Measurements from ENCODE around the gene RBM33.

The RBM33 gene

GRCh38 chr7:155692317-155692716 lies 47.9 kb downstream of the RBM33 start:
- H3K4me3 ChIP-seq (ENCODE audit: low read depth in 1 of 2, low read length in 2 of 2) = no peak overlapping the region
- H4K20me1 ChIP-seq (ENCODE audit: insufficient read depth, low read length) = peaks cover 49% of the 10 kb centered on the region
- ATAC-seq (ENCODE audit: insufficient read depth, low read depth) = peak; percentile 52; the same call in 1 of the 3 replicates

GRCh38 chr7:155693826-155694225 lies 49.4 kb downstream of the RBM33 start:
- ATAC-seq (ENCODE audit: insufficient read depth, low read depth) = no peak

More at GRCh38 chr7:155692317-155692716, 47.9 kb downstream of the RBM33 start:
- TF ChIP-seq EZH2 (IDR thresholded peaks at IDR 0.05; ENCODE audit: borderline replicate concordance, low read depth, low read length, severe bottlenecking) = no peak
- no peak for TF ChIP-seq CTCF (IDR thresholded peaks at IDR 0.05; ENCODE audit: borderline replicate concordance, extremely low read depth, low read length, poor library complexity, severe bottlenecking)
- no peak overlapping the region for H3K9ac ChIP-seq (ENCODE audit: low read depth, low read length)
- no peaks in the 10 kb centered on the region for H3K27me3 ChIP-seq (ENCODE audit: insufficient read depth, low read length, poor library complexity)
- H3K79me2 ChIP-seq (ENCODE audit: insufficient read depth, low read length) = peaks cover 83% of the 10 kb centered on the region
- peaks cover 25% of the 10 kb centered on the region for H3K36me3 ChIP-seq (ENCODE audit: insufficient read depth, low read length)
- no peak overlapping the region for H3K4me2 ChIP-seq (ENCODE audit: insufficient read depth, low read length)
- peak overlapping the region; percentile 37; the same call in 1 of the 2 replicates for H3K27ac ChIP-seq (ENCODE audit: low read length)
- no peaks in the 10 kb centered on the region for H3K4me1 ChIP-seq (ENCODE audit: insufficient read depth, low read length)
- no peak overlapping the region for H2AFZ ChIP-seq (ENCODE audit: low read depth, low read length)
- no peak for DNase-seq
- H3K9me3 ChIP-seq (ENCODE audit: insufficient read depth, low read length, severe bottlenecking) = no peaks in the 10 kb centered on the region

GRCh38 chr7:155694851-155695250 lies 50.4 kb downstream of the RBM33 start:
- TF ChIP-seq CTCF (IDR thresholded peaks at IDR 0.05; ENCODE audit: borderline replicate concordance, extremely low read depth, low read length, poor library complexity, severe bottlenecking) = no peak
- no peak for TF ChIP-seq EZH2 (IDR thresholded peaks at IDR 0.05; ENCODE audit: borderline replicate concordance, low read depth, low read length, severe bottlenecking)
- no peak overlapping the region for H3K4me2 ChIP-seq (ENCODE audit: insufficient read depth, low read length)
- no peaks in the 10 kb centered on the region for H3K9me3 ChIP-seq (ENCODE audit: insufficient read depth, low read length, severe bottlenecking)
- H3K27ac ChIP-seq (ENCODE audit: low read length) = no peak overlapping the region
- ATAC-seq (ENCODE audit: insufficient read depth, low read depth) (no peak), DNase-seq (no peak)
- H3K4me1 ChIP-seq (ENCODE audit: insufficient read depth, low read length) = no peaks in the 10 kb centered on the region
- H3K4me3 ChIP-seq (ENCODE audit: low read depth in 1 of 2, low read length in 2 of 2) = no peak overlapping the region
- peaks cover 69% of the 10 kb centered on the region for H4K20me1 ChIP-seq (ENCODE audit: insufficient read depth, low read length)
- peaks cover 96% of the 10 kb centered on the region for H3K79me2 ChIP-seq (ENCODE audit: insufficient read depth, low read length)
- H3K27me3 ChIP-seq (ENCODE audit: insufficient read depth, low read length, poor library complexity) = no peaks in the 10 kb centered on the region
- peaks cover 37% of the 10 kb centered on the region for H3K36me3 ChIP-seq (ENCODE audit: insufficient read depth, low read length)
- H2AFZ ChIP-seq (ENCODE audit: low read depth, low read length) = no peak overlapping the region
- H3K9ac ChIP-seq (ENCODE audit: low read depth, low read length) = no peak overlapping the region

More at GRCh38 chr7:155693826-155694225, 49.4 kb downstream of the RBM33 start:
- Histone ChIP-seq H4K20me1 (ENCODE audit: insufficient read depth, low read length) (peaks cover 62% of the 10 kb centered on the region), H3K27ac (ENCODE audit: low read length) (no peak overlapping the region), H2AFZ (ENCODE audit: low read depth, low read length) (no peak overlapping the region), H3K4me3 (ENCODE audit: low read depth in 1 of 2, low read length in 2 of 2) (no peak overlapping the region), H3K4me2 (ENCODE audit: insufficient read depth, low read length) (no peak overlapping the region), H3K4me1 (ENCODE audit: insufficient read depth, low read length) (no peaks in the 10 kb centered on the region), H3K9ac (ENCODE audit: low read depth, low read length) (no peak overlapping the region), H3K36me3 (ENCODE audit: insufficient read depth, low read length) (peaks cover 29% of the 10 kb centered on the region), H3K9me3 (ENCODE audit: insufficient read depth, low read length, severe bottlenecking) (no peaks in the 10 kb centered on the region), H3K79me2 (ENCODE audit: insufficient read depth, low read length) (peaks cover 89% of the 10 kb centered on the region), H3K27me3 (ENCODE audit: insufficient read depth, low read length, poor library complexity) (no peaks in the 10 kb centered on the region)
- no peak for DNase-seq
- TF ChIP-seq CTCF (IDR thresholded peaks at IDR 0.05; ENCODE audit: borderline replicate concordance, extremely low read depth, low read length, poor library complexity, severe bottlenecking) (no peak), EZH2 (IDR thresholded peaks at IDR 0.05; ENCODE audit: borderline replicate concordance, low read depth, low read length, severe bottlenecking) (no peak)

GRCh38 chr7:155696747-155697146 lies 52.3 kb downstream of the RBM33 start:
- no peak for DNase-seq
- Histone ChIP-seq H3K27me3 (ENCODE audit: insufficient read depth, low read length, poor library complexity) (no peaks in the 10 kb centered on the region), H3K4me1 (ENCODE audit: insufficient read depth, low read length) (no peaks in the 10 kb centered on the region), H3K4me3 (ENCODE audit: low read depth in 1 of 2, low read length in 2 of 2) (no peak overlapping the region), H3K79me2 (ENCODE audit: insufficient read depth, low read length) (peaks cover 95% of the 10 kb centered on the region), H3K9me3 (ENCODE audit: insufficient read depth, low read length, severe bottlenecking) (no peaks in the 10 kb centered on the region), H4K20me1 (ENCODE audit: insufficient read depth, low read length) (peaks cover 67% of the 10 kb centered on the region), H3K27ac (ENCODE audit: low read length) (no peak overlapping the region), H2AFZ (ENCODE audit: low read depth, low read length) (no peak overlapping the region), H3K4me2 (ENCODE audit: insufficient read depth, low read length) (no peak overlapping the region), H3K36me3 (ENCODE audit: insufficient read depth, low read length) (peaks cover 53% of the 10 kb centered on the region), H3K9ac (ENCODE audit: low read depth, low read length) (no peak overlapping the region)
- no peak for ATAC-seq (ENCODE audit: insufficient read depth, low read depth)
- TF ChIP-seq CTCF (IDR thresholded peaks at IDR 0.05; ENCODE audit: borderline replicate concordance, extremely low read depth, low read length, poor library complexity, severe bottlenecking) = no peak
- no peak for TF ChIP-seq EZH2 (IDR thresholded peaks at IDR 0.05; ENCODE audit: borderline replicate concordance, low read depth, low read length, severe bottlenecking)
